ENCODE measurements around the gene TRPT1.

DNA sequence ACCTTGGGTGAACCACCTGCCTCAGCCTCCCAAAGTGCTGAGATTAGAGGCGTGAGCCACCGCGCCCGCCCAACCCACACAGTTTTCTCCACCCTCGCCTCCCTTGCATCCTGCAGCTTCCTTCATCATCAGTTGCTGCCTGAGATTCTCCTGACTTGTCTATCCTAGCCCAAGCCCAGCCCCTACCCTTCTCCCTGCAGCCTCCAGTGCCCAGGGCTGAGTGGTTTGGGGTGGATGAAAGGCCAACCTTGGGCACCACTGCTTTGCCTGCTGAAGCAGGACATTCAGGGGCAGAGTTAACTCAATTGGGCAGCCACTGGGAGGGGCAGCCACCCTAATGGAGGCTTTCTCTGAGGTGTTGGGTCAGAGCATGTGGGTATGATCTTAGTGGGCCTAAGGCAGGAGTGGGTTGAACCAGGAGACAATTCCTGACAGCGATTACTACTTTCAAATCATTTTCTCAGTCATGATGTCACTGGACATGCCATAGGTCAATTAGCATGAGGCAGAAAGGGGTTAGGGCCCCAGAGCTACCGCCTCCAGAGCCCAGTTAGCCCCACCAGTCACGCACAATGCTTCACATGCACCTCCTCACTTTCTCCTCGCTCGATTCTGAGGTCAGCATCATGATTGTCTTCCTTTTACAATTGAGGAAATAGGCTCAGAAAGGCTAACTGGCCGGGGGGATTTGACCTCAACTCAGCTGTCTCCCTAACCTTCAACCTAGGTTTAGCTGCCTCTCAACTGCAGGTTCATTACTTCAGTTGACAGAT lies 13.9 kb upstream of the TRPT1 start:
- TF ChIP-seq CTCF (IDR thresholded peaks at IDR 0.05) (no peak), POLR2A (IDR thresholded peaks at IDR 0.05) (no peak)

All from testis (tissue), 2 donors.